Skeletal muscle satellite cell (primary cell): ENCODE measurements around the gene EMX2.

ENCODE experiments used
- H3K27me3 ChIP-seq: 2 replicates; pipeline ENCODE4 v1.7.0; 2013; ENCODE audit warnings: low read length; ENCODE audit not compliant: control insufficient read depth, insufficient read depth
- H3K36me3 ChIP-seq: 2 replicates; pipeline ENCODE4 v1.7.0; 2013; ENCODE audit warnings: mild to moderate bottlenecking, control low read depth, low read length; ENCODE audit not compliant: insufficient read depth
- H3K4me1 ChIP-seq: 2 replicates; pipeline ENCODE4 v1.7.0; 2013; ENCODE audit warnings: low read length; ENCODE audit not compliant: control insufficient read depth, insufficient read depth
- H3K4me2 ChIP-seq: 2 replicates; pipeline ENCODE4 v1.7.0; 2013; ENCODE audit warnings: mild to moderate bottlenecking, low read length
- H3K4me3 ChIP-seq: 2 replicates; pipeline ENCODE4 v1.7.0; 2013; ENCODE audit warnings: low read length
- H3K9ac ChIP-seq: 2 replicates; pipeline ENCODE4 v1.7.0; 2013; ENCODE audit warnings: mild to moderate bottlenecking, low read depth, low read length, moderate library complexity
- H3K9me3 ChIP-seq: replicated peaks from 2 replicates; pipeline ENCODE4 v1.7.0; 2013; ENCODE audit warnings: mild to moderate bottlenecking, control low read depth, low read length

Gene EMX2

DNA sequence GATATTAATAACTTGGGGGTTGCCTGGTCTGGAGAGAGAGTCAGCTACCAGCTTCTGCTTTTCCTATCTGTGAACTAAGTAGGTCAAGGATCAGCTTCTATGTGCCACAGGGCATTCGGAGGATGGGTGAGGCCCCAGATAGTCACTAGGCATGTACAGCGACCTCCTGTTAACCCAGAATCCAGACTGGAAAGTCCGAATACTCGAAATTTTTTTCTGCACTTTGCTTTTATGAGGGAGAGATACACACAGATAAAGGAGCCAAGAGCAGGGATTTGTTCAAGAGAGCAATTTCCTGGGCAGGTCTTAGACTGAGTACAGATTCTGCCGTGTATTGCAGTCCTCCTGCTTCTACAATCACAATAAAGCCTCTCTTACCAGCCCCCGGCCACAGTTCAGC is 54.2 kb downstream of the EMX2 start:
- H3K27me3 ChIP-seq, result no peaks in the 10 kb centered on the region
- H3K9me3 ChIP-seq, result no peaks in the 10 kb centered on the region
- H3K4me2 ChIP-seq, result no peak overlapping the region
- H3K9ac ChIP-seq, result no peak overlapping the region
- no peak overlapping the region for H3K4me3 ChIP-seq
- H3K36me3 ChIP-seq, result no peaks in the 10 kb centered on the region
- H3K4me1 ChIP-seq, result no peaks in the 10 kb centered on the region

DNA sequence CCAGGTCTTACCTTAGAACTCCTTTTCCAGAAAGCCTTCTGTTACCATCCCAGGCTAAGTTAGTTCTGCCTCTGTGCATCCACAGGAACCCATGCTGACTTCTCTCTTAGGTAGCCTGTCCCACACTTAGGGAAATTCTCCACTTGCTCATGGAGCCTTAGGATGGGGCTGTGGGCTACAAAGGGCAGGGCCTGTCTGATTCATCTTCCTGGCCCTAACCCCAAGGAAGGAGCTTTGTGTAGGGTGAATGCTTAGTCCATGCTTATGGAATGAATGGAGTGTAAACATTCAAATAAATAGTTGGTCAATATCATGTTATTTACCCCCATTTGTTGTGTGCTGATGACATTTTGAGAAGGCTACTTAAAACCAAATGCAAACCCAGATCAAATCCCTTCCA is 54.7 kb downstream of the EMX2 start:
- H3K36me3 ChIP-seq, result no peaks in the 10 kb centered on the region
- H3K4me1 ChIP-seq, result no peaks in the 10 kb centered on the region
- H3K9me3 ChIP-seq, result no peaks in the 10 kb centered on the region
- no peak overlapping the region for H3K4me3 ChIP-seq
- no peak overlapping the region for H3K4me2 ChIP-seq
- no peak overlapping the region for H3K9ac ChIP-seq
- H3K27me3 ChIP-seq, result no peaks in the 10 kb centered on the region
